ENCODE results near the gene BICDL1.

Gene BICDL1

DNA sequence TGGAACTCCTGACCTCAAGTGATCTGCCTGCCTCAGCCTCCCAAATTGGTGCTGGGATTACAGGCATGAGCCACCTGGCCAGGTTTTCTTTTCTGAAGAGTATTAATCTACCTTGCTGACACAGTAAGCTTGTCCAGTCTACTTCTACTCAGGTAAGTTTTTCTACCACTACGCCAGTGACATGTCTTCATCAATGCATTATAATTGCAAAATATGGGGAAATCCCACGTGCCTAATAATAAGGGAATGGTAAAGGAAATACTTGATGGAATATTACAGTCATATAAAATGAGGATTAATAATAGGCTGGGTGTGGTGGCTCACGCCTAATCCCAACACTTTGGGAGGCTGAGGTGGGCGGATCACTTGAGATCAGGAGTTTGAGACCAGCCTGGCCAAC is 65.3 kb downstream of the BICDL1 start:
- DNase-seq (ENCODE audit: low spot score) = no peak

DNA sequence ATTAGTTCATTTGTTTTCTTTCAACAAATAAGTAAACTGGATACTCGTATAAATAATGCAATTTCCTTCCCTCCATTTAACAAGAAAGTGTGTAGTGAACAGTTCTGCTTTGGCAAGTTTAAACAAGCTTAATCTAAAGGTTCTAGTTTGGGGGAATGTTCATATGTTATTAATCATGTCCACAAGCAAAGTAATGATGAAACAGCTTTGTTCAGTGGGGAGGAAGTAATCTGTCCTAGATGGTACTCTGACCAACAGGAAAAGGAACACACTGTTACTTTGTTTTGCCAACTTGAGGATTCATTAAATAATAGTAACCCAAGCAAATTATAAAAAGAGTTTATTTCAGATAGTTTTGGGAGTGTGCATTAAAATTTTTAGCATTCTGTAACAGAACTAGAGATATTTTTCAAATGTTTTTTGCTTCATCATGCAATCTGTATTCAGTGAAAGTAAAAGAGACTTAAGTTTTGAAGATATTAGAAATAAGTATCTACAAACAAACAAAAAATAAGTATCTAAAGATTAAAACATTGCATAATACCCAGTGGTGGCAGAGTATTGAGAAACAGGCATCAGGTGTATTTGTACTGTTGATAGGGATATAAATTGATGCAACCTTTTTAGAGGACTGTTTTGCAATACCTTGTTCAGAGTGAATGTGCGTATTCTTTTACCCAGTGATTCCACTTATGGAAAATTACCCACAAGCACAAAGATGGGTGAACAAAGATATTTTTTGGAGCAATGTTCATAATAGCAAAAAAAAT is 66.4 kb downstream of the BICDL1 start:
- no peak for DNase-seq (ENCODE audit: low spot score)

DNA sequence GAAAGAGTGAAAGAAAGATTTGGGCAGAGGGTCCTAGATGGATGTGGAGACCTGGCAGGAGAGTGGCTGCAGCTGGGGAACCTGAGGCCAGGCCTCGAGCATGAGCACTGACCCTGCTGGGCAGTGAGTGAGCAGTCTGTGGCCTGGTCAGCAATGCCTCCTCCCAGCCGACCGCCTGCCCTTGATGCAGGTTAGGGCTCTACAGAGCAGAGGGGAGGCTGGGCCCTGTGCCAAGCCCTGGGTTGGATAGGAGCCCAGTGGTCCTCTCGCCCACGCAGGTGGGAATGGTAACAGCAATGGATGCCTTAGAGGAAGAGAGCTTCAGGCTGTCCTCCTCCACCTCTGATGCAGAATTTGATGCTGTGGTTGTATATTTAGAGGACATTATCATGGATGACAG is 67.7 kb downstream of the BICDL1 start:
- no peak for DNase-seq (ENCODE audit: low spot score)

DNA sequence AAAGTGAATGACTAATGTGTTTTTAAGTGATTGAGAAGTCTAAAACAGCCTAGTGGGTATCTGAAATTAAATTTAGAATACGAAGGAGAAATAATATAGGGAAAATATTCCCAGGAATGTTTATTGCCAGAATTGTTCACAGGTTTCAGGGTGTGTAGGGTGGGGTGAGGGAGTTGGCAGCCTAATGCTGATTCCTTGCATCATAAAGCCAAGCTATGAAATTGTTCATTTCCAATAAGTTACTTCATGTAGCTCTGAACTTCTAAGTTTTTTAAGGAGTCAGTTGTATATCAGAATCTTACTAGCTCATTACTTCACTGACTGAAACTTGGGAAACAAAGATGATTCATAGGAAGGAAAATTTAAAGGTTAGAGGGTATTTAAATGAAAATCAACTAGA is 71.2 kb downstream of the BICDL1 start:
- DNase-seq (ENCODE audit: low spot score) = no peak

DNA sequence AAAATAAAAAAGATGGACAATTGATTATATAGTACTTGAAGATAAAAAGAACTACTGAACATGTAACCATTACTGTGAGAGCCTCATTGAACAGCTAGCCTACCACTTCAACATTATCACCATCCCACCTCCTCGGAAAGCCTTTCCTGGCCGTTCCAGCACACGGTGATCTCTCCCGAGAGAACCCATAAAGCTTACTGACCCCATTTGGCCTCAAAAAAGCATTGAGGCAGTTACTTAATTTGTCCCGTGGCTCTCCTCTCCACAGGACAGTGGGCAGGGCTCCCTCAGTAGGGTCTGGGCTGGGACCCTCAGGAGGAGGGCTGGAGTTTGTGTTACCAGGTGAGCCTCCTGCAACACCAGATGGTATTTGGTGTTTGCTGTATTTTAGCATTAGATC is 71.7 kb downstream of the BICDL1 start:
- no peak for DNase-seq (ENCODE audit: low spot score)

DNA sequence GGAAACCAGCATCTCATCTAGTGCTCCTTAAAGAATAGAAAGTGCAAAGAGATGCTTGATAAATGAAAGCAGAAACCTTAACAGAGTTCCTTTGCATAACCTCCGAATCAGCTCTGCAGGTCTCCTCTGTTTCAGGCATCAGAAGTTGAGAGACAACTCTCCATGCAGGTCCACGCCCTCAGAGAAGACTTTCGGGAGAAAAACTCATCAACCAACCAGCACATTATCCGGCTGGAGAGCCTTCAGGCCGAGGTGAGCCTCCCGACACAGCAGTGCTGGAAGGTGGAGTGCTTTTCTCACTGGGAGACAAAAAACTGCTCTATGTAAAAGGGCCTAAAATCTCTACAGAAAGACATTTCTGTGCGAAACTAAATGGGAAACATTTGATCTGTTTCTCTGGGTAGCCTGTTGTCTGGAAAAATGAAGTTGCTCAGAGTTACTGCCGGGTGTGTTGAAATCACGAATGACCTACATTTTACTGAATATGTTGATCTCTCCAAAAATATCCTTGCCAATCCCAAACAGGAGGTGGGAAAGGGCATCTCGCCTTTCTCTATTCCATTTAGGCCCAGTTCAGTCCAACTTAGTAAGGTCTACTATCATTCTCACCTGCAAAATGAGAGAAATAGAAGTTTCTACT is 72.7 kb downstream of the BICDL1 start:
- no peak for DNase-seq (ENCODE audit: low spot score)

DNA sequence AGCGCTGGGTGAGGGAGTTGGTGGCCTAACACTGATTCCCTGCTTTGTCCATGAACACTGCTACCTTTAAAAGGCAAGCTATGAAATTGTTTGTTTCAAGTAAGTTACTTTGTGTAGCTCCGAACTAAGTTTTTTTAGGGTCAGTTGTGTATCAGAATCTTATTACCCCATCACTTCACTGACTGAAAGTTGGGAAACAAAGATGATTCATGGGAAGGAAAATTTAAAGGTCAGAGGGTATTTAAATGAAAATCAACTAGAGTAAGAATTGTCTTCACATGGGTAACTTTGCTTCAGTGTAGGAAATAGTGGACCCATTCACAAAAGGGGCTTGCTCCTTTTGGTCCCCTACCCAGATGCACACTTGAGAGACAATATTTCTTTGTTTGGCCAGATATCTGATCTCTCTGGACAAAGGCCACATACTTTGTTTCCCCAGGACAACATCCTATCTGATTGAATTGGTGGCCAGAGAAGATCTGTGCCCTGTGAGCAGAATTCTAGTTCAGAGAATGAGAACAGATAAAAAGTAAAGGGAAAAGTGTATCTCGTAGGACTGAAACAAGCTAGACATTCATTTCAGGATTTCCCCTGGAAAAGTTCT is 74.0 kb downstream of the BICDL1 start:
- DNase-seq (ENCODE audit: low spot score) = no peak

DNA sequence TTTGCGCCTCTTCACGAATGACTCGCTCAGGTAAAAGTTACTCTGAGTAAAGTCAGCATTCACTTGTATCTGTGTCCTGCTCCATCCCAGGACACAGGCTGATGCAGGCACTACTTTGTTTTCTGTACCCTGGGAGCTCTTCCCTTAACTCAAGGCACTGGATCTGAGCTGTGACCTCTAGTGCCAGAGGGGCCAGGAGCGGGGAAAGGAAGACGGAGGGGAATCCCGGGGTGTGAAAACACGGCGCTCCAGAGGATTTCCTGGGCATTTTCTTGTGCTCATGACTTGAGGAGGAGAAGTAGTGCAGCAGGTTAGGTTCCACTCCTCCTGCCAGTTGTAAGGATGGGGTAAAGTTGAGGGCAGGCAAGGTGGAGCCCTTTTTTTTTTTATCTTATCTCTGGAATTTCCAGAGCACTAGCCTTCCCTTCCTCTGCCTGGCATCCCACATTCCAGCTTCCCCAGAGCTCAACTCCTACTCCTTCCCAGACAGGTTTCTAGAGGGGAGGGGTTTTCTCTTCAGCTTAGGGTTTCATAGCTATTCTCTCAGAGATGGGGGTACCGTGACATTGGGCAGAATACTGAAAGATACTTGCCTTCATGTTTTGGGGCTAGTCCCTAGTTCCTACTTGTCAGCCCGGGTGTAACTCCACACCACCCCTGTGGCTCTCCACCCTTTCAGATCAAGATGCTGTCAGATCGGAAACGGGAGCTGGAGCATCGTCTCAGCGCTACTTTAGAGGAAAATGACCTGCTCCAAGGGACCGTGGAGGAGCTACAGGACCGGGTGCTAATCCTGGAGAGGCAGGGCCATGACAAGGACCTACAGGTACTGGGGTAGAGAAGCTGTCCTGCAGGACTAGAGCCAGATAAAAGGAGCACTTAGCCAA is 75.3 kb downstream of the BICDL1 start:
- no peak for DNase-seq (ENCODE audit: low spot score)

DNA sequence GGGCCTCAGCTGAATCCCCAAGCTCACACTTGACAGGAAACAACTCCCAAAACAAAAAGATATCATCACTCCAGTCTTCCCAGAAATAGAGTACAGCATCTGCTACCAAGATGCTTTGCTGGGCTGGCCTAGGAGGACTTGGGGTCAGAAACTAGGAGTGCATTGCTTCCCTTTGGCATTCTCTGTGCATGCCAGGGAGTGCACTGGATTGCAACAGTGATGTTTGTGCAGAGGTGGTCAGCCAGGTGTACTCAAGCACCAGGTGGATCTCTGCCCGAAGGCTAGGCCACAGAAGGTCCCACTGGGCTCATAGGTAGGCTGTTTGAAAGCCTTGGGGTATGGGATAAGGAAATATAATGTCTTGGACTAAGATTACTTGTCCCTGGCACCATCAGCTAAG is 76.4 kb downstream of the BICDL1 start:
- DNase-seq (ENCODE audit: low spot score) = no peak

DNA sequence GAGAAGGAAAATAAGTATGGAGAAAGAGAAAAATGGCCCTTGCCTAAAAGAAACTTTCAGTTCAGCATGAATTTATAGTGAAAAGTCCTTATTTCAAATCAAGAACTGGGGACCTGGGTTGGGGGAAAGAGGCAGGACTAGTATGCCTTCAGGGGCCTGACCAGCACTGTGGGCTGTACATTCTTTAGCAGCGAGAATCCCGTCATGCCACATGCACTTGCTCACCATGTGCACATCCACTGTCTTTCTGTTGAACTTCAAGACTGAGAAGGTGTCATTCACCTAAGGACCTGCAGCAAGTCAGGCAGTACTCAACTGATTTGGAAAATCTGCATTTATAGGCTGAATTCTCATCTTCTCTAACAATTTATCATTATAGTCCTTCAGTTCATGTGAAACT is 77.3 kb downstream of the BICDL1 start:
- DNase-seq (ENCODE audit: low spot score) = no peak

DNA sequence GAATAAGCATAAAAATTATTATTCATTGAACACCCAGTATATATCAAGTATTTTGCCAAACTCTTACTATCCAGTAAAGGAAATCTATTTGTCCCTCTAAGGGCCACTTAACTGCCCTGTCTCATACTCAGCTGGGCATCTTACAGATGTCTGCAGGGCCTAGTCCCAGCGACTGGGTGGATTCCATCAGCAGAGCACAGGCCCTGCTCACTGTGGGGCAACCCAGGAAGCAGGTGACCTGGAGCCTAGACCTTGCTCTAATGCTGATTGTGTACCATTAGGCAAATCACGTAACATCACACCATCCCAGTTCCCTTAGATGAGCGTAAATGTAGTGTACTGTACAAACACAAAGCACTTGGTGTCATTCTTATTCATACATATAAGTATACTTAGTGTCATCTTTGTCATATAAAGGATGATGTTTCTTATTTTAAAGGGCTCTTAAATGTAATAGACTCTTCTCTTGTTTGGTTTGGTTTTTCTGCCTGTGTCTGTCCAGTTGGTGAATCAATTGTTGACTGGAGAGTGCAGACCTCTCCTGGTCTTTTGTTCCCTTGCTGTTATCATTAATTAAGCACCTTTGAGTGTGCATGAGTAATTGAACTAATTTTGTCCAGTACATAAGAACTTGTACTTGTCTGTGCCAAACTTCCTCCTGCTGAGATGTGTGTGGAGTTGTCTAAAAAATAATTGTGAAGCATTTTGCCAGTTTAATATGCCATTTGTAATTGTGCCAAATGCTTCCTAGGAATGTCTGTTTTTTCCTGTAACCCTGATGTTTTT is 78.2 kb downstream of the BICDL1 start:
- no peak for DNase-seq (ENCODE audit: low spot score)

DNA sequence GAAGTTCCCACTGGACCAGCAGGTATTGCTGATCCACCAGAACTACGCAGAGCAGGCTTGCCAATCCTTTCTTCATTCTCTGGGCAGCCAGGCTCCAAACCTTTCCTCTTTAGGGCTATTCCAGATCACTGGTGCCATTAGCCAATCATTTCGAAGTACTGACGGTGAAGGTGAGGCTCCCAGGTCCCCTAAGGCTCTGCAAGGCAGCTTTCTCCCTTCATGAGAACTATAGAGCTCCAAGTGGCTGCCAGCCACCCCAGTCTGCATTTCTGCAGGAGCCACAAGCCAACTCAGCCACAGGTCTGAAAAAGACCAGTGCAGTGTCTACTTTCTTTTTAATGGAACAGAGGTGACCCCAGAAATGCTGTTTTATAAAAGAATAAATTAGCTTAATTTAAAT is 78.9 kb downstream of the BICDL1 start:
- no peak for DNase-seq (ENCODE audit: low spot score)

DNA sequence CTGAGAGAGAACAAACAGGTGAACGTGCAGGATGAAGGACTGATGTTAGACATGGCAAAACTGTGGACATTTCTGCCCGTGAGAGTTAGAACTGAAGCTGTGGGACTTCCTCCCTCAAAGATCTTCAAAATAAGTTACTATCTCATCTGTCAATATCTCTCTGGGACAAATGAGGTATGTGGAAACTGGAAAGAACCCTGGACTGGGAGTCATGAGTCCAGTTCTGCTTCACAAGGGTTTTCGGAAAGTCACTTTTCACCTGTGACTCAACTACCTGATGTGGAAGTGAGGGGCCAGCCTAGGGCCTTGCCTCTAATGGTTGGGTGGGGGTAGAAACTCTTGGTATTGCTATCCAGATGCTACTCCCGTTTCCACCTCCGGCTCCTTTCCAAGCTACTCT is 80.2 kb downstream of the BICDL1 start:
- no peak for DNase-seq (ENCODE audit: low spot score)

DNA sequence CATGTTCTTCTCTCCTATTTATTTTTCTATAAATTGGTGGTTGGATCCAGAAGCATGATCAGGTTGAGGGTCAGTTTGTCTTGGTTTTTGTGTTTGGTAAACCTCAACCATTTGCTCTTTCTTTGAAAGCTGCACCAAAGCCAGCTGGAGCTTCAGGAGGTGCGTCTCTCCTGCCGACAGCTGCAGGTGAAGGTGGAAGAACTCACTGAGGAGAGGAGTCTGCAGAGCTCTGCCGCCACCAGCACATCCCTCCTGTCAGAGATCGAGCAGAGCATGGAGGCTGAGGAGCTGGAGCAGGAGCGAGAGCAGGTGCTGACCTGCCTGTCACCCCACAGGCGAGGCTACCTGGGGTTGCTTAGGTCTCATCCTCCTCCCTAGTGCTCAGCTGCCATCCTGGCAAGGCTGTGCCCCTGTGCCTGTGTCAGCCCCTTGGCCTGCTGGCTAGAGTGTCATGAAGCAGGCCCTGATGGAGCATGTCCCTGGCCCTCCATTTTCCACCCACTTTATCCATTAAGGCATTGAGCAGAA is 82.5 kb downstream of the BICDL1 start:
- no peak for DNase-seq (ENCODE audit: low spot score)

DNA sequence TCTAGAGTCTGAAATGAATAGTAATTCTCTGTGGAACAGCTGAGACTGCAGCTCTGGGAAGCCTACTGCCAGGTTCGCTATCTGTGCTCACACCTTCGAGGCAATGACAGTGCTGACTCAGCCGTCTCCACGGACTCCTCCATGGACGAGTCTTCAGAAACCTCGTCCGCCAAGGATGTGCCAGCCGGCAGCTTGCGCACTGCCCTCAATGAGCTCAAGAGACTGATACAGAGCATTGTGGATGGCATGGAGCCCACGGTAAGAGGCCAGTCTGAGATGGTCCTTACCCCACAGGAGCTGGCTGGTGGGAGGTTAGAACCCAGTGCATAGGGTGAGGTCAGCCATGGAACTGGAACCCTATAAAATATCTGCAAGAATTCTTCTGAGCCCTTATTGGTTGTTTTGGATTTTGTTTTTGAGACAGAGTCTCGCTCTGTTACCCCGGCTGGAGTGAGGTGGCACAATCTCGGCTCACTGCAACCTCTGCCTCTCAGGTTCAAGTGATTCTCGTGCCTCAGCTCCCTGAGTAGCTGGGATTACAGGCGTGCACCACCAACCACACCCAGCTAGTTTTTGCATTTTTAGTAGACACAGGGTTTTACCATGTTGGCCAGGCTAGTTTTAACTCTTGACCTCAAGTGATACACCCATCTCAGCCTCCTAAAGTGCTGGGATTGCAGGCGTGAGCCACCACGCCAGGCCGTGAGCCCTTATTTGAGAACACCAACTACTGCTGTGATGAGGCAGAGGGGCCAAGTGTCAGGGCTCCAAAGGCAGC is 83.6 kb downstream of the BICDL1 start:
- DNase-seq (ENCODE audit: low spot score) = no peak

DNA sequence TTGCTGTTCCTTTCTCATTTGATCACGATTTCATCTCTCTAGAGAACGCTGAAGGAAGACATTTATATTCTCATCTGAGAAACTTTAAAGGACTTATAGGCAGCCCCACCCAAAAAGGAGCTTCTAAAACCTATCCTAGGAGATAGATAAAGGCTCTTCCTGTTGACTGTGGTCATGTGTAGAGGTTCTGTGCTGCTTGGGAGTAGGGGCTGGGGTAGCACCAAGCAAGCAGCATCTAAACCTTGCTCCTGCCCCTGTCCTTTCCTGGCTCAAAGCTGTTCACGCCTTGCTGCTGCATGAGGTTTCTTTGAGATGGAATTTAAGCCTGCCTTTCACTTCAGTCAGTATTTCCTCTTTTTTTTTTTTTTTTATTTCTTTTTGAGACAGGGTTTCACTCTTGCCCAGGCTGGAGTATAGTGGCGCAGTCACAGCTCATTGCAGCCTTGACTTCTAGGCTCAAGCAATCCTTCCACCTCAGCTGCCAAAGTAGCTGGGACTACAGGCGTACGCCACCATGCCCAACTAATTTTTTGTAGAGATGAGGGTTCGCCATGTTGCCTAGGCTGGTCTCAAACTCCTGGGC is 86.1 kb downstream of the BICDL1 start:
- no peak for DNase-seq (ENCODE audit: low spot score)

DNA sequence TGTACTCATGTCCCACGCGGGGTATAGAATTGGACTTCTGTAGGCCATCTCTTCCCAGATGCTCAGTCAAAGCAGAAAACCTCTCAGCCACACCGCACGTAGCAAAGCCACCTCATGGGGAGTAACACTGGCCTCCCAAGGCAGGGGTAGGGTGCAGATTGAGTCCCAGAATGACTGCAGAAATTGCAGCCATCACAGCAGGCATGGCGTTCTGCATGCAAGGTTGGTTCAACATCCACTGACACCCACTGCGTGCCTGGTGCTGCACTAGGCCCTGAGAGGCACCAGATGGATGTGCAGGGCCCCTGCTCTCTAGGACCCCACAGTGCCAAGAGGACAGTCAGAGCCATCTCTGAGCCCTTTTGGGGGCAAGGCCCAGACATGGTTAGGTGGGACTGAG is 87.6 kb downstream of the BICDL1 start:
- DNase-seq (ENCODE audit: low spot score) = no peak

DNA sequence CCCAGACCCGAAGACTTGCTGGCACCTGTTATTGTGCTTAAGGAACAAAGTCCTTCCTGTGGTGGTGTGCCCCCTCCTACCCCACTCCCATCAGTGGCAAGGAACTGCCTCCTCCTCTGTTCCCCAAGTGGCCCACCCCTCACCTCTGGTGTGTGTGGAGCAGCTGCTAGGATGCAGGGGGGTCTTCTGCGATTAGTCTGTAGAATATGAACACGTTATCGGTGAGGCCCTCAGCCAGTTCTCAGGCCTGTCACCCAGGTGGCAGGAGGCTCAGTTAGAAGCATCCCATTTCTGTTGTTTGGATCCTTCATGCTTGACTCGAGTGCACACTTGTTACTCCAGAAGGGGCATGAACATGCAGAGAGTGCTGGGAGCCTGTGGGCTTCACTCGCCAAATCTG is 88.2 kb downstream of the BICDL1 start:
- no peak for DNase-seq (ENCODE audit: low spot score)

DNA sequence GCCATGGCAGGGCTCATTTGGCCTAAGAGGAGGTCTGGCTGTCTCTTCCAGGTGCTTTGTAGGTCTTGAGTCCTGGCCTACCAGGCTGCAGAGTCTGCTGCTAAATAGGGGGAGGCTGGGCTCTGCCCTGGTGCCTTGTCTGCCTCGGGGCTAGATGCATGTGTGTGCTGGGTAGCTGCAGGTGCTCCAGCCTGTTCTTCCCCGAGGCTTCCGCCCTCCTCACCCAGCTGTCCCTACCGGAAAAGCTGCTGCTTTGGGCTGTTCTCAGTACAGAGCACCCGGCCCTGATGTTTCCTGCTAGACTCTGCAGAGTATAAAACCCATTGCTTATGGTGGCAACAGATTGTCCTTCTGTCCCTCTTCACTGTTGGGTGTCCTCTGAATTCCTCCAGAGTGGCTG is 89.8 kb downstream of the BICDL1 start:
- no peak for DNase-seq (ENCODE audit: low spot score)
